DMS114 treated with DMSO at 0.1 percent for 48 hours (cell line): Measurements from ENCODE around the gene GPSM1.

Experiments used
- DNase-seq: peaks from one replicate; lab custom pipeline; 2025; ENCODE audit not compliant: unreplicated experiment; lab: John Stamatoyannopoulos, UW

Gene GPSM1

DNA sequence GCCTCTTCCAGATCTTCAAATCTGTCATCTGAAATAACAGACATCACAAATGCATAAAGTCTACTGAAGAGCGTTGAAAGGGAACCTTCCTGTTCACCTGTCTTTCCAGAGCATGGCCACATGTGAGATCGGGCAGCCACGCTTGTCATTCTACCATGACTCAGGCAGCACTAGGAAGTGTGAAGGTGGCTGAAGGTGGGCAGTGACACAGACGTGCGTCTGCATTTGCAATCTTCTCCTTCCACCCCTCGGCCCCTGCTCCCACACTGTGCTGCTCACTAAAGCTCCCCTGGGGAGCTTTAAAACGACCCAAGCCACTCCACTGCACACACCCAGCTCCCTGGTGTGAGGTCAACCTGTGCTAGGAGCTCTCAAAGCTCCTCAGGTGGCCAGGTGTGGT, 80.6 kb downstream of the GPSM1 start:
- DNase-seq: no peak
